Heart left ventricle (tissue), 16 donors: ENCODE results near the gene GLB1L. TPM values are rescaled to one million over a fixed set of nuclear protein-coding genes. Genes with fewer than 3 reads are reported as not detected.
A peak's percentile ranks its signal among the peaks of the same experiment; 100 is the strongest.

Experiments used
- ATAC-seq, 4 donors: fragments of 200-7000 bp; cut with Tn5 transposase; one replicate each; pipeline ENCODE4 v1.9.1; 2020 to 2022; ENCODE audit warnings: moderate library complexity in 4 of 4, mild to moderate bottlenecking in 3 of 4, moderate number of reproducible peaks in 1 of 4
- DNase-seq, 5 donors: peaks; one replicate each; pipeline ENCODE4 v3.0.0-alpha.2; 2020
- H3K27ac ChIP-seq, 12 donors: fragments of 200-600 bp; sonication (generic) in 4 of 12; one replicate each; pipeline versions ENCODE4 v1.5.0 to v1.8.0; 2016 to 2022; ENCODE audit warnings: mild to moderate bottlenecking in 2 of 12
- H3K27me3 ChIP-seq, 9 donors: fragments of 200-600 bp; sonication (generic) in 2 of 9; one replicate each; pipeline versions ENCODE4 v1.5.1 to v1.8.0; 2016 to 2022; ENCODE audit warnings: mild to moderate bottlenecking in 3 of 9
- H3K36me3 ChIP-seq, 9 donors: fragments of 200-600 bp; sonication (generic) in 2 of 9; one replicate each; pipeline versions ENCODE4 v1.5.0 to v1.8.0; 2018 to 2022; ENCODE audit warnings: mild to moderate bottlenecking in 2 of 9
- H3K4me1 ChIP-seq, 12 donors: fragments of 200-600 bp; sonication (generic) in 4 of 12; one replicate each; pipeline versions ENCODE4 v1.5.0 to v1.8.0; 2016 to 2022; ENCODE audit warnings: mild to moderate bottlenecking in 3 of 12
- H3K4me3 ChIP-seq, 12 donors: fragments of 200-600 bp; sonication (generic) in 4 of 12; one replicate each; pipeline versions ENCODE4 v1.5.0 to v1.8.0; 2017 to 2022; ENCODE audit warnings: mild to moderate bottlenecking in 9 of 12, moderate library complexity in 4 of 12
- H3K9me3 ChIP-seq, 12 donors: fragments of 200-600 bp; sonication (generic) in 4 of 12; one replicate each; pipeline versions ENCODE4 v1.5.0 to v1.8.0; 2016 to 2022; ENCODE audit warnings: mild to moderate bottlenecking in 1 of 12
- POLR2A ChIP-seq, 2 donors: fragments of 450-650 bp; IDR thresholded peaks; one replicate each; pipeline ENCODE4 v1.6.1; 2017; ENCODE audit warnings: antibody characterized with exemption in 2 of 2, mild to moderate bottlenecking in 2 of 2, moderate library complexity in 2 of 2
- WGBS, 4 donors: extraction: QIAGEN DNeasy Blood & Tissue Kit in 2 of 4; methylation state at CpG; one replicate each; pipeline versions ENCODE4 v1.1.5 to v1.1.7; 2013 to 2018; 5-methylcytosine and 5-hydroxymethylcytosine counted together
- intact Hi-C, 10 donors: fragments of 100-400 bp; cut with DNase I; formaldehyde crosslinking; loops; one replicate each; pipeline versions ENCODE4 v1.11.1 to v1.14.2; 2022
- polyA plus RNA-seq, 2 donors: library from polyadenylated mRNA; stranded (reverse); fragments of 200-250 nt; gene quantifications; one replicate each; pipeline ENCODE4 v1.2.3, GENCODE V29; 2013
- total RNA-seq, 9 donors: library from RNA; depleted of rRNA in 2 of 9; stranded (reverse); fragments of >200 nt in 2 of 9; fragmentation: NEBNext Ultra II Directional in 3 of 9; extraction: Animal tissue kit (Norgen Biotek cat#: 25700) in 3 of 9; gene quantifications; one replicate each; pipeline versions ENCODE4 v1.1.0 to v1.2.4, GENCODE V29; 2016 to 2023
- TF ChIP-seq, protein P1 (sequence below), 12 donors: fragments of 200-600 bp; sonication (generic) in 4 of 12; IDR thresholded peaks; one replicate each; pipeline versions ENCODE4 v1.5.0 to v1.8.0; 2018 to 2022; ENCODE audit warnings: antibody characterized with exemption in 12 of 12, mild to moderate bottlenecking in 5 of 12
- donor health status: ischemic (EF 13 %, LVEDD 7.1; RV severe dilation, severe dysfunction).
- donor health status: healthy with polysubstance abuse.
- donor health status: DM: no; HTN: yes; CAD: no.
- donor health status: DM: no; HTN: no; CAD: no.
- donor health status: ischemic (EF 25% LVEDD 6.9; RV normal size, moderate dysfunction).
- donor health status: ischemic (EF 25% LVEDD 5.7; RV mildly dilated, moderate dysfunction).
- donor health status: healthy.
- donor health status: DM: yes; HTN: yes; CAD: no.
- donor health status: ischemic (EF 35%, LVEDD 5.7; RV mildly dilated, moderate dysfunction).
- donor health status: nonischemic (EF 11% LVEDD 7.7; RV severe dilation, severe dysfunction).
- donor health status: DM: yes; HTN: yes; CAD: no.
- donor health status: PGD.
- donor health status: ischemic (EF 29% LVEDD 5.4; RV normal size, mild dysfunction).
- donor health status: nonischemic (EF 23%, LVEDD 6.1; RV moderate dilation, normal function).

The GLB1L gene
- total and polyA plus RNA-seq, 11 donors = 1.3 to 7.9 (median 2.4) TPM

- TF ChIP-seq, protein P1, sequence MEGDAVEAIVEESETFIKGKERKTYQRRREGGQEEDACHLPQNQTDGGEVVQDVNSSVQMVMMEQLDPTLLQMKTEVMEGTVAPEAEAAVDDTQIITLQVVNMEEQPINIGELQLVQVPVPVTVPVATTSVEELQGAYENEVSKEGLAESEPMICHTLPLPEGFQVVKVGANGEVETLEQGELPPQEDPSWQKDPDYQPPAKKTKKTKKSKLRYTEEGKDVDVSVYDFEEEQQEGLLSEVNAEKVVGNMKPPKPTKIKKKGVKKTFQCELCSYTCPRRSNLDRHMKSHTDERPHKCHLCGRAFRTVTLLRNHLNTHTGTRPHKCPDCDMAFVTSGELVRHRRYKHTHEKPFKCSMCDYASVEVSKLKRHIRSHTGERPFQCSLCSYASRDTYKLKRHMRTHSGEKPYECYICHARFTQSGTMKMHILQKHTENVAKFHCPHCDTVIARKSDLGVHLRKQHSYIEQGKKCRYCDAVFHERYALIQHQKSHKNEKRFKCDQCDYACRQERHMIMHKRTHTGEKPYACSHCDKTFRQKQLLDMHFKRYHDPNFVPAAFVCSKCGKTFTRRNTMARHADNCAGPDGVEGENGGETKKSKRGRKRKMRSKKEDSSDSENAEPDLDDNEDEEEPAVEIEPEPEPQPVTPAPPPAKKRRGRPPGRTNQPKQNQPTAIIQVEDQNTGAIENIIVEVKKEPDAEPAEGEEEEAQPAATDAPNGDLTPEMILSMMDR (IDR thresholded peaks at IDR 0.05) = no peak
- TF ChIP-seq POLR2A (IDR thresholded peaks at IDR 0.05) = no peak
- intact Hi-C loops = no loop called here
- H3K27ac ChIP-seq = no peak overlapping the region
- H3K9me3 ChIP-seq = no peaks in the 10 kb centered on the region
- peaks cover 0 to 71% (median 62%) of the 10 kb centered on the region in 9 donors for H3K36me3 ChIP-seq
- peak in 1 of 5 donors; percentile 3 for DNase-seq
- ATAC-seq = no peak
- H3K4me3 ChIP-seq = no peak overlapping the region
- no peaks in the 10 kb centered on the region for H3K27me3 ChIP-seq
- WGBS, 4 donors = 91 to 95% (median 94%) methylated on average over 24 of the region's 24 CpGs
- H3K4me1 ChIP-seq = peaks cover 0 to 25% (median 17%) of the 10 kb centered on the region in 12 donors
Observed at GRCh38 chr2:219210196-219210885, 34.9 kb downstream of the GLB1L start.

DNA sequence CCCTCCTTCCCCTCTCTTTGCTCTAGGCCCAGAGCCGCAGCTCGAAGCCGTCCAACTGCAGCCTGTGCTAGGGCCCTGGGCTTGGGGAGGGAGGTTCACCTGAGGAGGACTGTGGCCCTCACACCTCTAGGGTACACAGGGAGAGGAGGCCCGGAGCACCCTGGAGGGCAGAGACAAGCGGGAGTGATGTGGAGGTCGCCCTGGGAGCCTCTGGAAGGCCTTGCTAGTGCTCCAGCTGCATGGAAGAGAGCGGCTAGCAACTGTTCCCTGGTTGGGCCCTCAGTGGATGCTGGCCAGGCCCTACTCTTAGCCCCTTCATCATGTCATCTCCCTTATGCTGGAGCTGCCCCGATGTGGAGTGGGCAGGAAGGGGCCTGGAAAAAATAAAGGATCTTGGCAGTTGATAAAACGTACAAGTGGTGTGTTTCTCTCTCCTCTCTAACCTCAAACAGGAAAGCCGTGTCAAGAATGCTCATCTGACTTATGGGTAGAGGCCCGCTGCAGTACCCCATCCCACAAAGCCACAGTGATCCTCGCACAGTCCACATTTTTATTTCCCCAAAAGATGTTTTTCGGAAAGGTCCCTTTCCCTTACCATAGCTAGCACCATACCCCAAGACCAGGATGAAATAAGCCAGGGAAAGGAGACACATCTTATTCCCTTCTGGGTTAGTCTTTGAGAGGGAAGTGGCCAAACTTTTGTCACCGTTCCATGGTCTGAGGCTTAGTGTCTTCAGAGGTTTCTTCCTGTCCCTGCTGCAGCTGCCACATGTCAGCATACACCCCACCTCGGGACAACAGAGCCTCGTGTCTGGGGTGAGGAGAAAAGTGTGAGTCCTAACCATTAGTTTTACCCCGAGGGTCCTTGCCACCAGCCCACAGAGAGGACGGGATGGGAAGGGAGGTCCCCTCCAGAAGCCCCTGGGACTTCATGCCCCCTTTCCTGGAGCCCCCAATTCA is 35.7 kb downstream of the GLB1L start:
- 77 to 81% (median 80%) methylated on average over 13 to 18 of the region's 18 CpGs for WGBS, 4 donors

GRCh38 chr2:219207884-219208740 is 37.1 kb downstream of the GLB1L start:
- intact Hi-C loops = loop anchor here in 8 of 10 donors (2.0 to 5.0 kb wide), 7 partner anchors 29 to 47 kb away; partner anchors contain the start of genes NHEJ1 (in 4 of the 8), SLC23A3 (in 3 of the 8), CNPPD1 (in 1 of the 8) and RETREG2 (in 1 of the 8)
- TF ChIP-seq, protein P1 (IDR thresholded peaks at IDR 0.05) = no peak
- TF ChIP-seq POLR2A (IDR thresholded peaks at IDR 0.05) = no peak
- peaks cover 0 to 49% (median 39%) of the 10 kb centered on the region in 9 donors for H3K36me3 ChIP-seq
- peak overlapping the region in 9 of 12 donors; percentile 86 to 98 (median 96) for H3K27ac ChIP-seq
- no peaks in the 10 kb centered on the region for H3K27me3 ChIP-seq
- WGBS, 4 donors = 73 to 76% (median 74%) methylated on average over 17 of the region's 17 CpGs
- H3K4me1 ChIP-seq = peaks cover 0 to 25% (median 17%) of the 10 kb centered on the region in 12 donors
- DNase-seq (peak in 1 of 5 donors; percentile 6), ATAC-seq (no peak)
- H3K9me3 ChIP-seq = no peaks in the 10 kb centered on the region
- peak overlapping the region in 3 of 12 donors; percentile 72 to 95 (median 77) for H3K4me3 ChIP-seq

More for the DNA sequence above, 35.7 kb downstream of the GLB1L start:
- H3K4me3 ChIP-seq = no peak overlapping the region
- H3K27me3 ChIP-seq = no peaks in the 10 kb centered on the region
- TF ChIP-seq POLR2A (IDR thresholded peaks at IDR 0.05) = no peak
- TF ChIP-seq, protein P1 (IDR thresholded peaks at IDR 0.05) = no peak
- H3K36me3 ChIP-seq = peaks cover 0 to 63% (median 53%) of the 10 kb centered on the region in 9 donors
- ATAC-seq (no peak), DNase-seq (peak in 1 of 5 donors; percentile 4)
- peaks cover 0 to 25% (median 17%) of the 10 kb centered on the region in 12 donors for H3K4me1 ChIP-seq
- no peaks in the 10 kb centered on the region for H3K9me3 ChIP-seq
- H3K27ac ChIP-seq = no peak overlapping the region
- intact Hi-C loops = loop anchor here in 7 of 10 donors (5.0 kb wide), 3 partner anchors 37 to 47 kb away; partner anchors contain the start of genes NHEJ1 (in 3 of the 7) and SLC23A3 (in 3 of the 7)
